ENCODE data around the gene ACBD4. TPM values are rescaled to one million over a fixed set of nuclear protein-coding genes. Genes with fewer than 3 reads are reported as not detected.
A peak's percentile ranks its signal among the peaks of the same experiment; 100 is the strongest.

The ACBD4 gene
- total and polyA plus RNA-seq, 2 of the 4 experiments (the other 2 are of a cell fraction), result 2.3 to 5.7 TPM

DNA sequence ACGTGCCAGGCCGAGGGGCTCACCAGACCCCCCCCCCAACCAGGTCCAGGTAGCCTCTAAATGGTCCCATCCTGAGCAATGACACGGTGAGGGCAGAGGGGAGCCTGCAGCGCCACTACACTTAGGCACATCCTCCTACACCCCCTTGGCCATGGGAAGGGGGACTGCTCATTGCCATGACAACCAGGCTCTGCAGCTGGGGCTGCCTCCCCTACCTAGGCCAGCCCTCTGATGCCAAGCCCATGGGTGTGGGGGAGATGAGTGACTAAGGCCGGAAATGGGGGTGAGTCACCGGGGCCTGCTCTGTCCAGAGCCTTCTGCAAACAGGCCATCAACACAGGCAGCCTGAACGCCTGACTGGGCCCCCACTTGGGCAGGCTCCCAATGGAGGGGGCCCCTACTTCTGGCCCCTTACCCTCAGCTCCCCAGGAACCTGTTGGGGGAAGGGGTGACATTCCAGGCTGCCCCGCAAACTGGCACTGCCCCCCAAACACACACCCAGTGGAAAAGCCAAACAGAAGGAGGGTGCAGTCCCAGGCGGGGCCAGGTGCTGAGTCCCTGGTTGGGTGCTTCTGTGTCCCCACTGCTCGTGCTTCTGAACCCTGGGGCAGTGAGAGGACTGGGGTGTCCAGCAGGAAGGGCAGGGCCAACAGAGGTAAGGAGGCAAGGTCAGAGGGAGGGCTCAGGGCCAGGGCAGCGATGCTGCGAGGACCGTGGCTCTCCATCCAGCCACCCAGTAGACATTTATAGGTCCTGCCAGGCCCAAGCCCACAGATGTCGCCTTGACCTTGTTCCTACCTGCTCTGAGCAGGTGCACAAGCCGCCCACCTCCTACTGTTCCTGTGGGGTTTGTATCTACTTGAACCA, 11.3 kb upstream of the ACBD4 start:
- no TSS peak for BruUV-seq (replicated peaks)
- peak overlapping the region; percentile 99 for H2AK9ac ChIP-seq (replicated peaks; ENCODE audit: low read depth, low read length, poor library complexity)
- peak overlapping the region; percentile 69 for H3K4me2 ChIP-seq (ENCODE audit: low read depth, low read length)
- H3K79me1 ChIP-seq (ENCODE audit: low read depth in 1 of 2, low read length in 2 of 2), result peaks cover 56 to 73% of the 10 kb centered on the region in 2 experiments
- H3K4me3 ChIP-seq (ENCODE audit: insufficient read depth, low read depth, low read length), result no peak overlapping the region
- peak overlapping the region; percentile 46 for H3K9ac ChIP-seq (ENCODE audit: low read depth, low read length)
- H4K20me1 ChIP-seq (ENCODE audit: insufficient read depth, low read length), result no peaks in the 10 kb centered on the region
- dilution Hi-C loops (cut with HindIII; ENCODE audit: low sequenced_read_pairs, unreplicated experiment), result no loop called here
- H2AFZ ChIP-seq (replicated peaks; ENCODE audit: low read length, poor library complexity), result peak overlapping the region; percentile 74
- peak overlapping the region; percentile 95 for H3K14ac ChIP-seq (replicated peaks; ENCODE audit: low read depth, low read length)
- H2BK20ac ChIP-seq (ENCODE audit: low read depth, low read length), result peak overlapping the region; percentile 99
- peak overlapping the region; percentile 92 to 95 for H4K8ac ChIP-seq (ENCODE audit: low read depth in 2 of 2, low read length in 2 of 2)
- peaks cover 9% of the 10 kb centered on the region; the same call in 1 of the 2 replicates for H3K36me3 ChIP-seq (ENCODE audit: control insufficient read depth, insufficient read depth, low read length)
- peak overlapping the region; percentile 95 for H2BK15ac ChIP-seq (ENCODE audit: low read depth, low read length)
- in situ Hi-C loops (cut with MboI; ENCODE audit: low sequenced_read_pairs), result no loop called here
- H3K56ac ChIP-seq (ENCODE audit: extremely low read depth, insufficient read depth, low read length), result peak overlapping the region; percentile 75; the same call in 1 of the 2 replicates
- peak; percentile 89 for ATAC-seq (ENCODE audit: low read depth)
- TF ChIP-seq RCOR1 (IDR thresholded peaks at IDR 0.05; ENCODE audit: insufficient replicate concordance, low read length), result no peak
- no peak for TF ChIP-seq RAD21 (IDR thresholded peaks at IDR 0.05; ENCODE audit: low read length)
- TF ChIP-seq MAZ (IDR thresholded peaks at IDR 0.05; ENCODE audit: borderline replicate concordance, low read depth, low read length), result peak; percentile 59; the same call in 1 of the 2 replicates
- peak; percentile 58 for TF ChIP-seq BHLHE40 (IDR thresholded peaks at IDR 0.05; ENCODE audit: low read depth, low read length)
- no peak for TF ChIP-seq SMC3 (IDR thresholded peaks at IDR 0.05; ENCODE audit: low read depth, low read length)
- peak; percentile 99 for TF ChIP-seq FOS (IDR thresholded peaks at IDR 0.05; ENCODE audit: low read depth, low read length)
- TF ChIP-seq, protein P1, sequence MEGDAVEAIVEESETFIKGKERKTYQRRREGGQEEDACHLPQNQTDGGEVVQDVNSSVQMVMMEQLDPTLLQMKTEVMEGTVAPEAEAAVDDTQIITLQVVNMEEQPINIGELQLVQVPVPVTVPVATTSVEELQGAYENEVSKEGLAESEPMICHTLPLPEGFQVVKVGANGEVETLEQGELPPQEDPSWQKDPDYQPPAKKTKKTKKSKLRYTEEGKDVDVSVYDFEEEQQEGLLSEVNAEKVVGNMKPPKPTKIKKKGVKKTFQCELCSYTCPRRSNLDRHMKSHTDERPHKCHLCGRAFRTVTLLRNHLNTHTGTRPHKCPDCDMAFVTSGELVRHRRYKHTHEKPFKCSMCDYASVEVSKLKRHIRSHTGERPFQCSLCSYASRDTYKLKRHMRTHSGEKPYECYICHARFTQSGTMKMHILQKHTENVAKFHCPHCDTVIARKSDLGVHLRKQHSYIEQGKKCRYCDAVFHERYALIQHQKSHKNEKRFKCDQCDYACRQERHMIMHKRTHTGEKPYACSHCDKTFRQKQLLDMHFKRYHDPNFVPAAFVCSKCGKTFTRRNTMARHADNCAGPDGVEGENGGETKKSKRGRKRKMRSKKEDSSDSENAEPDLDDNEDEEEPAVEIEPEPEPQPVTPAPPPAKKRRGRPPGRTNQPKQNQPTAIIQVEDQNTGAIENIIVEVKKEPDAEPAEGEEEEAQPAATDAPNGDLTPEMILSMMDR (conservative IDR thresholded peaks at IDR 0.05; ENCODE audit: low read depth, low read length), result no peak
- 0 out of 2 replicates have a peak, but pooled peaks have one; percentile 25 for TF ChIP-seq NFE2L2 (IDR thresholded peaks at IDR 0.05; ENCODE audit: low read depth, low read length)
- TF ChIP-seq CHD1 (IDR thresholded peaks at IDR 0.05; ENCODE audit: low read depth, low read length), result no peak
- 0 out of 2 replicates have a peak, but pooled peaks have one; percentile 33 for TF ChIP-seq MXI1 (IDR thresholded peaks at IDR 0.05; ENCODE audit: borderline replicate concordance, low read depth, low read length)
- peak overlapping the region; percentile 100 for H2BK120ac ChIP-seq (ENCODE audit: low read depth, low read length)
- ChIA-PET POLR2A (ENCODE audit: unreplicated experiment) (no interaction called here), CTCF (interaction anchor here (0.7 to 1.7 kb wide), 2 partner anchors 11 to 153 kb away, joined by 4 to 5 read pairs; partner anchors contain the start of gene ACBD4)
- peak overlapping the region; percentile 97 for H3K18ac ChIP-seq (ENCODE audit: low read depth, low read length)
- H4K5ac ChIP-seq (ENCODE audit: low read depth, low read length), result peak overlapping the region; percentile 99
- H3K23ac ChIP-seq (ENCODE audit: low read depth, low read length), result peak overlapping the region; percentile 97
- H2AK5ac ChIP-seq (ENCODE audit: low read depth, low read length), result peak overlapping the region; percentile 100
- peak overlapping the region; percentile 100 for H3K4ac ChIP-seq (ENCODE audit: low read depth, low read length)
- peak overlapping the region; percentile 99 for H2BK5ac ChIP-seq (ENCODE audit: low read depth, low read length, poor library complexity, severe bottlenecking)
- peaks cover 35% of the 10 kb centered on the region for H3K4me1 ChIP-seq (ENCODE audit: control insufficient read depth, insufficient read depth, low read length)
- no peaks in the 10 kb centered on the region for H3K27me3 ChIP-seq (ENCODE audit: control insufficient read depth, insufficient read depth, low read length)
- H3K9me3 ChIP-seq (ENCODE audit: control insufficient read depth, insufficient read depth, low read length), result no peaks in the 10 kb centered on the region
- WGBS, 2 experiments (ENCODE audit: extremely low coverage in 2 of 2, insufficient read length in 1 of 2), result 100% methylated on average over 1 of the region's 15 CpGs; no CpG with 5 or more reads in 1 of the 2 experiments
- H4K91ac ChIP-seq (ENCODE audit: insufficient read depth, low read depth, low read length), result peak overlapping the region; percentile 99
- intact Hi-C loops (cut with micrococcal nuclease), result no loop called here
- H3K9me1 ChIP-seq (ENCODE audit: insufficient read depth, low read length), result peaks cover 31% of the 10 kb centered on the region
- peak; percentile 91 for DNase-seq
- peak overlapping the region; percentile 98 for H3K27ac ChIP-seq (ENCODE audit: insufficient read depth, low read length)

All from IMR-90 (cell line).